GM12865 (cell line): ENCODE data around the gene CST8.
A peak's percentile ranks its signal among the peaks of the same experiment; 100 is the strongest.

Experiments
- DNase-seq: peaks from one replicate; pipeline ENCODE4 v3.0.0; 2010; ENCODE audit warnings: low read depth
- H3K4me3 ChIP-seq: 2 replicates; pipeline ENCODE4 v1.5.1; 2011; ENCODE audit warnings: mild to moderate bottlenecking, low read depth, low read length, control low read depth
- CTCF ChIP-seq: IDR thresholded peaks from 2 replicates; pipeline ENCODE4 v1.5.1; 2011; ENCODE audit warnings: low read length, control low read depth, low read depth, inconsistent platforms; ENCODE audit not compliant: insufficient read depth; ENCODE audit errors: missing control alignments

The CST8 gene

GRCh38 chr20:23517719-23518118, 26.8 kb downstream of the CST8 start:
- no peak overlapping the region for H3K4me3 ChIP-seq
- no peak for TF ChIP-seq CTCF
- DNase-seq: no peak

GRCh38 chr20:23519556-23519955, 28.6 kb downstream of the CST8 start:
- no peak for TF ChIP-seq CTCF
- no peak overlapping the region for H3K4me3 ChIP-seq
- DNase-seq: no peak

GRCh38 chr20:23520185-23520584, 29.3 kb downstream of the CST8 start:
- TF ChIP-seq CTCF: no peak
- DNase-seq: no peak

GRCh38 chr20:23524146-23524545, 33.2 kb downstream of the CST8 start:
- no peak overlapping the region for H3K4me3 ChIP-seq
- DNase-seq: no peak

More at GRCh38 chr20:23520185-23520584, 29.3 kb downstream of the CST8 start:
- H3K4me3 ChIP-seq: no peak overlapping the region

GRCh38 chr20:23526850-23527249, 35.9 kb downstream of the CST8 start:
- DNase-seq: peak; percentile 13
- H3K4me3 ChIP-seq: no peak overlapping the region
- TF ChIP-seq CTCF: no peak

More at GRCh38 chr20:23524146-23524545, 33.2 kb downstream of the CST8 start:
- no peak for TF ChIP-seq CTCF

GRCh38 chr20:23528867-23529431, 38.0 kb downstream of the CST8 start:
- H3K4me3 ChIP-seq: no peak overlapping the region
- no peak for DNase-seq
- no peak for TF ChIP-seq CTCF

GRCh38 chr20:23530937-23531567, 40.1 kb downstream of the CST8 start:
- peak; percentile 26 for DNase-seq
- no peak overlapping the region for H3K4me3 ChIP-seq
- no peak for TF ChIP-seq CTCF
